Body of pancreas (tissue), 4 donors: Measurements from ENCODE around the gene MAP3K2. TPM values are rescaled to one million over a fixed set of nuclear protein-coding genes. Genes with fewer than 3 reads are reported as not detected.

Experiments
- ATAC-seq: fragments of 150-250 bp; one replicate; pipeline ENCODE4 v1.9.1; 2016
- DNase-seq, 4 donors: peaks; one replicate each; pipeline ENCODE4 v3.0.0-alpha.2; 2019
- H3K27ac ChIP-seq, 4 donors: fragments of 200-600 bp; sonication (generic); 1 replicate in 3 of 4; 2 replicates in 1 of 4; pipeline versions ENCODE4 v1.5.1 to v1.6.1; 2016 to 2019; ENCODE audit warnings: mild to moderate bottlenecking in 1 of 4, mixed read lengths in 1 of 4, moderate library complexity in 1 of 4
- H3K27me3 ChIP-seq, 2 donors: fragments of 200-600 bp; sonication (generic); one replicate each; pipeline ENCODE4 v1.6.0; 2016; ENCODE audit warnings: mild to moderate bottlenecking in 1 of 2
- H3K36me3 ChIP-seq, 2 donors: fragments of 200-600 bp; sonication (generic); replicated peaks in 1 of 2; 2 replicates each; pipeline ENCODE4 v1.5.1; 2016; ENCODE audit warnings: low read depth in 2 of 2; ENCODE audit not compliant: insufficient read depth in 1 of 2
- H3K4me1 ChIP-seq: fragments of 200-600 bp; sonication (generic); one replicate; pipeline ENCODE4 v1.6.0; 2016
- H3K4me3 ChIP-seq, 2 donors: fragments of 200-600 bp; sonication (generic); 1 replicate in 1 of 2; 2 replicates in 1 of 2; pipeline ENCODE4 v1.5.1; 2016 to 2019
- H3K9me3 ChIP-seq, 3 donors: fragments of 200-600 bp; sonication (generic); 1 replicate in 2 of 3; 2 replicates in 1 of 3; pipeline ENCODE4 v1.5.1; 2016
- CTCF ChIP-seq, 7 experiments: fragments of 450-650 bp in 4 of 7; fragments of 200-600 bp in 3 of 7; sonication (generic) in 3 of 7; IDR thresholded peaks; one replicate each; pipeline ENCODE4 v1.5.1; 2016 to 2019; ENCODE audit warnings: antibody characterized with exemption in 7 of 7
- POLR2A ChIP-seq, 3 donors: fragments of 450-650 bp; IDR thresholded peaks; one replicate each; pipeline ENCODE4 v1.6.1; 2016; ENCODE audit warnings: antibody characterized with exemption in 3 of 3, mild to moderate bottlenecking in 2 of 3
- WGBS, 2 donors: methylation state at CpG; one replicate each; pipeline ENCODE4 v1.1.5; 2017; 5-methylcytosine and 5-hydroxymethylcytosine counted together
- intact Hi-C: fragments of 100-400 bp; cut with DNase I; formaldehyde crosslinking; loops from one replicate; pipeline ENCODE4 v1.15.1; 2023
- total RNA-seq, 2 donors: library from RNA; depleted of rRNA; stranded (reverse); fragments of >200 nt; gene quantifications; one replicate each; pipeline ENCODE4 v1.1.0, GENCODE V29; 2016

MAP3K2 gene
- total RNA-seq, 2 donors from 2014 or later: 27.8 to 35.3 TPM

DNA sequence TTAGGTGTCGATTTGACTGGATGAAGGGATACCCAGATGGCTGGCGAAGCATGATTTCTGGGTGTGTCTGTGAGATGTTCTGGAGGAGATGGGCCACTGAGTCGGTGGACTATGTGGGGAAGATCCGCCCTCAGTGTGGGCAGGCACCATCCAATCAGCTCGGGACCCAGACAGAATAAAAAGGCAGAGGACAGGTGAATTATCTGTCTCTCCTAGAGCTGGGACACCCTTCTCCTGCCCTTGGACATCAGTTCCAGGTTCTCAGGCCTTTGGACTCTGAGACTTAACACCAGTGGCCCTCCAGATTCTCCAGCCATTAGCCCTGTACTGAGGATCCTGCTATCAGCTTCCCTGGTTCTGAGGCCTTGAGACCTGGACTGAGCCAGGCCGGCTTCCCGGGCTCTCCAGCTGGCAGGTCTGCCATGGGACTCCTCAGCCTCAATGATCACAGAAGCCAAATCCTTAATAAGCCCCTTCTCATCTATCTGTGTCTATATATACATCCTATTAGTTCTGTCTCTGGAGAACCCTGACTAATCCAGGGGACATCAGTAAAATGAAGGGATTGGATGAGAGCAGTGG, 42.2 kb upstream of the MAP3K2 start:
- no peaks in the 10 kb centered on the region for H3K36me3 ChIP-seq
- WGBS, 2 donors: 85 to 89% methylated on average over 7 of the region's 7 CpGs
- ATAC-seq: no peak
- no peak overlapping the region for H3K27ac ChIP-seq
- H3K4me1 ChIP-seq: no peaks in the 10 kb centered on the region
- no peak overlapping the region for H3K4me3 ChIP-seq
- no peaks in the 10 kb centered on the region for H3K9me3 ChIP-seq
- TF ChIP-seq POLR2A (IDR thresholded peaks at IDR 0.05): no peak
- TF ChIP-seq CTCF (IDR thresholded peaks at IDR 0.05): no peak
- H3K27me3 ChIP-seq: no peaks in the 10 kb centered on the region
- no peak for DNase-seq
- intact Hi-C loops: no loop called here

- Histone ChIP-seq H3K9me3 (no peaks in the 10 kb centered on the region), H3K4me3 (no peak overlapping the region), H3K4me1 (no peaks in the 10 kb centered on the region), H3K27ac (no peak overlapping the region), H3K36me3 (no peaks in the 10 kb centered on the region), H3K27me3 (no peaks in the 10 kb centered on the region)
- WGBS, 2 donors: 83 to 99% methylated on average over 4 of the region's 4 CpGs
- TF ChIP-seq POLR2A (IDR thresholded peaks at IDR 0.05) (no peak), CTCF (IDR thresholded peaks at IDR 0.05) (no peak)
- intact Hi-C loops: no loop called here
- DNase-seq (no peak), ATAC-seq (no peak)
These were observed 41.5 kb upstream of the MAP3K2 start for GRCh38 chr2:127429291-127429690.

DNA sequence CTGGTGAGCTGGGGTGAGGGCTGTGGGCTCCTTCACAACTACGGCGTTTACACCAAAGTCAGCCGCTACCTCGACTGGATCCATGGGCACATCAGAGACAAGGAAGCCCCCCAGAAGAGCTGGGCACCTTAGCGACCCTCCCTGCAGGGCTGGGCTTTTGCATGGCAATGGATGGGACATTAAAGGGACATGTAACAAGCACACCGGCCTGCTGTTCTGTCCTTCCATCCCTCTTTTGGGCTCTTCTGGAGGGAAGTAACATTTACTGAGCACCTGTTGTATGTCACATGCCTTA, 41.0 kb upstream of the MAP3K2 start:
- Histone ChIP-seq H3K9me3 (no peaks in the 10 kb centered on the region), H3K4me1 (peaks cover 2% of the 10 kb centered on the region), H3K4me3 (no peak overlapping the region), H3K36me3 (no peaks in the 10 kb centered on the region), H3K27ac (no peak overlapping the region), H3K27me3 (no peaks in the 10 kb centered on the region)
- TF ChIP-seq CTCF (IDR thresholded peaks at IDR 0.05) (no peak), POLR2A (IDR thresholded peaks at IDR 0.05) (no peak)
- no peak for DNase-seq
- WGBS, 2 donors: 85 to 88% methylated on average over 2 to 6 of the region's 6 CpGs
- intact Hi-C loops: no loop called here
- ATAC-seq: no peak

DNA sequence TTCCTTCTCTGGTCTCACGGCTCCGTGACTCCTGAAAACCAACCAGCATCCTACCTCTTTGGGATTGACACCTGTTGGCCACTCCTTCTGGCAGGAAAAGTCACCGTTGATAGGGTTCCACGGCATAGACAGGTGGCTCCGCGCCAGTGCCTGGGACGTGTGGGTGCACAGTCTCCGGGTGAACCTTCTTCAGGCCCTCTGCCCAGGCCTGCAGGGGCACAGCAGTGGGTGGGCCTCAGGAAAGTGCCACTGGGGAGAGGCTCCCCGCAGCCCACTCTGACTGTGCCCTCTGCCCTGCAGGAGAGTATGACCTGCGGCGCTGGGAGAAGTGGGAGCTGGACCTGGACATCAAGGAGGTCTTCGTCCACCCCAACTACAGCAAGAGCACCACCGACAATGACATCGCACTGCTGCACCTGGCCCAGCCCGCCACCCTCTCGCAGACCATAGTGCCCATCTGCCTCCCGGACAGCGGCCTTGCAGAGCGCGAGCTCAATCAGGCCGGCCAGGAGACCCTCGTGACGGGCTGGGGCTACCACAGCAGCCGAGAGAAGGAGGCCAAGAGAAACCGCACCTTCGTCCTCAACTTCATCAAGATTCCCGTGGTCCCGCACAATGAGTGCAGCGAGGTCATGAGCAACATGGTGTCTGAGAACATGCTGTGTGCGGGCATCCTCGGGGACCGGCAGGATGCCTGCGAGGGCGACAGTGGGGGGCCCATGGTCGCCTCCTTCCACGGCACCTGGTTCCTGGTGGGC, 40.5 kb upstream of the MAP3K2 start:
- 85 to 92% methylated on average over 7 to 35 of the region's 36 CpGs for WGBS, 2 donors
- DNase-seq: no peak
- no peaks in the 10 kb centered on the region for H3K36me3 ChIP-seq
- H3K27me3 ChIP-seq: peaks cover 0 to 4% of the 10 kb centered on the region in 2 donors
- peaks cover 7% of the 10 kb centered on the region for H3K4me1 ChIP-seq
- no peak overlapping the region for H3K27ac ChIP-seq
- TF ChIP-seq CTCF (IDR thresholded peaks at IDR 0.05): no peak
- no peak for TF ChIP-seq POLR2A (IDR thresholded peaks at IDR 0.05)
- no peaks in the 10 kb centered on the region for H3K9me3 ChIP-seq
- intact Hi-C loops: no loop called here
- no peak for ATAC-seq
- H3K4me3 ChIP-seq: no peak overlapping the region
